HuH-7 (cell line): ENCODE data around the gene EPRS1.
"Not testable (repeated sequence)": the region's sequence is repeated elsewhere in the genome, so short reads cannot be mapped to it uniquely, and the experiment has no call there.

Experiments used
- DNase-seq: peaks from one replicate; pipeline ENCODE4 v3.0.0; 2011; ENCODE audit warnings: low spot score

EPRS1 gene

DNA sequence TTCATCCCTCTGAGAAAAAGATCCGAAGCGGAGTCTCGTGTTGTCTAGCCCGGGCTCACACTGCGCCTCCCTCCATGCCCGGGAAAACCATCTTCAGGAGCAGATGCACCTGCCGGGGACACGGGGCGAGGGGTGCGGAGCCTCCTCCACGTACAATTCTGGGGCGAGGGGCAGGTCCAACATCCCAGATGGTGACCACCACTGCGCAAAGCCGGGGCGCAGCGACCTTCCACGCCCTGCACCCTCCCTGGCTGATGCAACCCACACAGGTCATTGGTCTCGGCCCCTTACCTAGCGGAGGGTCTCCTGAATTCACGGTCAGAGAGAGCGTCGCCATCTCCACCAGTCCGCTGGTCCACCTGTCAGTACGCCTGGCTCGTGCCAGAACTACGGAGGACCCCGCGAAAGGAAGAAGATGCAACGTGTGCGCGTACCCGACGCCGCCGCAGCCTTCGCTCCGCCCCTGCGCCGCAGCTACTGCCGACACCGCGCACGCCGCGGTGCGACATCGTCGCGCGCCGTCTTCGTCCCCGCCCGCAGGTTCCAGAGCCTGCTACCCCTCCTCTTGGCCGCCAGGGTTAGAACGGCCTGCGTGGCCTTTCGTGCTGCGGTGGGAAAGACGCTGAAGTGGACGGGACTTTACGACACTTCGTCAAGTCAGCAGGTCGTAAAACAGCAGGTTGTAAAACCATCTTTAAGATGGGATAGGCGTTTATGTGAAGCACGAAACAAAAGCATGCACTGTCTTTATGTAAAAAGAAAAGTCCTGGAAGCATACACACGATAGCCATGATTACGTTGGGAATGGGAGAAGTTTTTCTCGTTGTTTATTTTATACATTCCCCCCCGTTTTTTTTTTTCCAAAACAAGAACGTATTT lies at the start of gene EPRS1:
TSS of gene EPRS1 (minus strand) at position 454 of the 879 bp plus-strand sequence. CDS start at position 337, 117 bp downstream.
- peak; percentile 92 for DNase-seq

DNA sequence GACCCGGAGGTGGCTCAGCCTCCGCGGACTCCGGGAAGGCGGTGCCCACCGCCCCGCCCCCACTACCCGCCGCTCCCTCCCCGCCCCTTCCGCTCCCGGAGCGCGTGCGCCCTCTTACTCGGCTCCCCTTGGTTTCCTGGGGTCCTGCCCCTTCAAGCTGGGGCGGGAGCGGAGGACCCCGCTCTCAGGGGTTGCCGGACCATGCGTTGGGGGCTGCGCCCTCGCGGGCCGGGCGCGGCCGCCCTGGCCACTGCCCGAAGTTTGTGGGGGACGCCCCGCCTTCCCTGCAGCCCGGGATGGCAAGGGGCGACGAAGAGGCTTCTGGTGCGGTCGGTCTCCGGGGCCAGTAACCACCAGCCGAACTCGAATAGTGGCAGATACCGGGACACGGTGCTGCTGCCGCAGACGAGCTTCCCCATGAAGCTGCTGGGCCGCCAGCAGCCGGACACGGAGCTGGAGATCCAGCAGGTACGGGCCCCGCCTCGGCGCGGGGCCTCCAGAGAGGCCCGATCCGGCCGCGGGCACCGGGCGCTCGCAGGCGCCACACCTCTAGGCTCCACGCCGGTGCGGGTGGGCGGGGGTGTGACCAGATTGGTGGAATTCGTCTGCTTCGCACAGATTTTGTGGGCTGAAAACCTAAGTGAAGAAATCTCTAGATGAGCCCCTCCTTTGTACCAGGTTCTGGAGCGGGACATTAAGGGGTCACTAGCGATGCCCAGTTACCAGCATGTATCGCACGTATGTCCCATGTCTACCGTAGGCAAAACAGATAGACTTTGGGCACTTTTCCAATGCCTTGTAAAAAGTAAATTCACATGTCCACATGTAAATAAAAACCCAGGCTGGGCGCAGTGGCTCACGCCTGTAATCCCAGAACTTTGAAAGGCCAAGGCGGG lies 48.0 kb upstream of the EPRS1 start, which contains the start of gene IARS2:
TSS of gene IARS2 (plus strand) at position 117 of the 896 bp plus-strand sequence. CDS start at position 202, 85 bp downstream.
- DNase-seq, result peak; percentile 93

DNA sequence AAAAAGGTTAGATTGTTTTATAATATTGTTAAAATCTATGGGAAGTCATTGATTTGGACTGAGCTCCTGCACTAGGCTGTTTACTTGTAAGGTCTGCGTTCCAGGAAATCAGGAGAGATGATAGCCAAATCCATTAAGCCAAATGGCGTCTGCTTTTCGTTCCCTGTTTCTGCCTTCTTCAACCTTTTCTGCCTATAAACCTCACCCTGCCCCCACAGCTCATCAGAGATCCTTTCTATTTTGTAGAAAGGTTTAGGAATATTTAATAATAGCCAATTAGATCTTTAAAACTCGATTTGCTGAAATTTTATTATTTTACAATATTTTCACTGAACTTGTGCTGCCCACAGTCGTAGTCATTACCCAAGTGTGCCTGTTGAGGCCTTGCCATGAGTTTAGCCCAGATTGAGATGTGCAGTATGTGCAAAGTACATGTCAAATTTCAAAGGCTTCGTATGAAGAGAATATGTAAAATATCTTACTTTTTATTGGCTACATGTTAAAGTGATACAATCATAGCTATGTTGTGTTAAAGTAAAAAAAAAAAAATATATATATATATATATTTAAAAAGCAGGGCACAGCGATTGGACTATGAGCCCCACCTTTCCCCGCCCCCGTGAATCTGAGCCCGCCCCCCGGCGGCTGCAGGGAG lies 47.2 kb upstream of the EPRS1 start:
- peak; percentile 43 for DNase-seq

DNA sequence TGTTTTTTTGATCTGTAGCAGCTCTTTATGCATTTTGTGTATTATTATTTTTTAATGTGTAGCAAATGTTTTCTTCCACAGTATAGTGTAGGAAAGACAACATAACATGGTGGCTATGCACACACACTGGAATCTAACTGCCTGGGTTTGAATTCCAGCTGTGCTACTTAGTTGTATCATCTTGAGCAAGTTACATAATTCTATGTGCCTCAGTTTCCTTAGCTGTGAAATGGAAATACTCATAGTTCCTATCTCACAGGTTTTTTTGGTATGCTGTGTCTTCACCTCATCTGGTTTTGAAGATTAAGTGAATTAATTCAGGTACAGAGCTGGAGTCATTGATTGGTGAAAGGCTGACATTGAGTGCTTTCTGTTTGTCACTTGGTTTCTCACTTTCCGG lies 46.4 kb upstream of the EPRS1 start:
- DNase-seq, result no peak

DNA sequence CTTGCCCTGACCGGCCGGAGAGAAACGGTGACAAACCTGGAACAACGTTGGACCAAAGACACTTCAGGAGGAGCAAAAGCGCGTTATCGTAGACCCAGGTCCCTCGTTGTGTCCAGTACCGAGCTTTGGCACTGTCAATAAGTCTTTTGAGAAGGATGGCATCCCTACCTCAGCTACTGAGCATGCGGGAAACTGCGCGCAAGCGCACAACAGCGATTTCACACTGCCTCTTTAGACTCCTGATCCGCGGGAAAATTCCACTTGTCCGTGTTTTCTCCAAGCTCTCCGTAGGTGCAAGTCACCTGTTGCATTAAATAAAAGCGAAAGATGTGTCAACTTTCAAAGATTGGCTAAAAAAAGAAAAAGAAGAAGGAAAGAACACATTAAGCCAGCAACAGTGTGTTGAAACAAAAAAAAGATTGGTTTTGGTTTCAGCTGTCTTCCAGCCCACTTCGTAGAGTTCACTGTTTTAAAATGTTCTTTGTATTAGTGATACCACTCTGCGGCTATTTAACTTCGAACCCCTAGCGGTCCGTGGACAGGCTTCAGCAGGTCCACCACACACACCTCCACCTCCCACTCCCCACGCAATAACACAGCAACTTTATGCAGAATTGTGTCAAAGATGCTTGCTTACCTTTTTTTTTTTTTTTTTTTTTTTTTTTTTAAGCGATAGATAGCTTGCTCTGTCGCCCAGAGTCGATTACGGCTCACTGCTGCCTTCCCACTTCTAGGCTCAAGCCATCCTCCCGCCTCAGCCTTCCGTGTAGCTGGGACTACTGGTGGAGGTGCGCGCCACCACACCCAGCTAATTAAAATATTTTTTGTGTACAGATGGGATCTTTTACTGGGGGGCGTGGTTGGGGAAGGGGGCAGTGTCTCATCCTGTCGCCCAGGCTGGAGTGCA lies 43.6 kb upstream of the EPRS1 start, which contains the start of gene BPNT1:
TSS of gene BPNT1 (minus strand) at position 139 of the 907 bp plus-strand sequence. CDS start 9,942 bp downstream, outside the sequence.
- DNase-seq, result peak; percentile 92

DNA sequence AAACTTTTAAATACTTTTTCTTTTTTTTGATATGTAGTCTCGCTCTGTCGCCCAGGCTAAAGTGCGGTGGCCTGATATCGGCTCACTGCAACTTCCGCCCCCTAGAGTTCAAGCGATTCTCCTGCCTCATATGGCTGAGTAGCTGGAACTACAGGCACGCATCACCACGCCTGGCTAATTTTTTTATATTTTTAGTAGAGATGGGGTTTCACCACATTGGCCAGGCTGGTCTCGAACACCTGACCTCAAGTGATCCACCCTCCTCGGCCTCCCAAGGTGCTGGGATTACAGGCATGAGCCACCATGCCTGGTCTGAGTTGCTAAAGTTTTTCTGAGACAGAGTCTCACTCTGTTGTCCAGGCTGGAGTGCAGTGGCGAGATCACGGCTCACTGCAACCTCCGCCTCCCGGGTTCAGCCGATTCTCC lies 40.0 kb upstream of the EPRS1 start:
- not testable (repeated sequence) for DNase-seq

DNA sequence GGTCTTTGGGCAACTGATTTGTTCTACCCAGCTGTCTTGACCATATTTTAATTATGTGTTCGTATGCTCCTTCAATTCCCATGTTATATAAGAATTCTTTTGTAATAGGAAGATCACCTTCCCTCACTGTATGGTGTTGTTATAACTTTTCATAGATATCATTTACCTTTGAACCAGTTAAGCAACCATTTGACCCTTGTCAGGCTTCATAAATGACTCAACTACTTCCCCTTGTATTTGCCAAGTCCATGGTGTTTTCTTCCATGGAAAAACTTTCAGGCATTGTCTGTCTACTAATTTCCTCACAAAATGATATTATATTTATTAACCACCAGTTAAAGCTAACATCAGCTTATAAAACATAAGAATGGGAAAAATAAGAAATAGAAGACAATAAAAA lies 38.2 kb upstream of the EPRS1 start:
- DNase-seq, result no peak

DNA sequence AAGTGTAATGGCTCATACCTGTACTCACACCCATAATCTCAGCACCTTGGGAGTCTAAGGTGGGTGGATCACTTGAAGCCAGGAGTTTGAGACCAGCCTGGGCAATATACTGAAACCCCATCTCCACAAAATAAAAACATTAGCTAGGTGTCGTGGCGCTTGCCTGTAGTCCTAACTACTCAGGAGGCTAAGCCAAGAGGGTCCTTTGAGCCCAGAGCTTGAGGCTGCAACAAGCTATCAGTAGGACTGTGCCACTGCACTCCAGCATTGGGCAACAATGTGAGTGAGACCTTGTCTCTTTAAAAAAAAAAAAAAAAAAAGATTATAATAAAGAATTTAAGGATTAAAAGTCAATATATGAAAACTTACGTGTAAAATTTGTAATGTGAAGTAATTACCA lies 31.6 kb upstream of the EPRS1 start:
- no peak for DNase-seq

DNA sequence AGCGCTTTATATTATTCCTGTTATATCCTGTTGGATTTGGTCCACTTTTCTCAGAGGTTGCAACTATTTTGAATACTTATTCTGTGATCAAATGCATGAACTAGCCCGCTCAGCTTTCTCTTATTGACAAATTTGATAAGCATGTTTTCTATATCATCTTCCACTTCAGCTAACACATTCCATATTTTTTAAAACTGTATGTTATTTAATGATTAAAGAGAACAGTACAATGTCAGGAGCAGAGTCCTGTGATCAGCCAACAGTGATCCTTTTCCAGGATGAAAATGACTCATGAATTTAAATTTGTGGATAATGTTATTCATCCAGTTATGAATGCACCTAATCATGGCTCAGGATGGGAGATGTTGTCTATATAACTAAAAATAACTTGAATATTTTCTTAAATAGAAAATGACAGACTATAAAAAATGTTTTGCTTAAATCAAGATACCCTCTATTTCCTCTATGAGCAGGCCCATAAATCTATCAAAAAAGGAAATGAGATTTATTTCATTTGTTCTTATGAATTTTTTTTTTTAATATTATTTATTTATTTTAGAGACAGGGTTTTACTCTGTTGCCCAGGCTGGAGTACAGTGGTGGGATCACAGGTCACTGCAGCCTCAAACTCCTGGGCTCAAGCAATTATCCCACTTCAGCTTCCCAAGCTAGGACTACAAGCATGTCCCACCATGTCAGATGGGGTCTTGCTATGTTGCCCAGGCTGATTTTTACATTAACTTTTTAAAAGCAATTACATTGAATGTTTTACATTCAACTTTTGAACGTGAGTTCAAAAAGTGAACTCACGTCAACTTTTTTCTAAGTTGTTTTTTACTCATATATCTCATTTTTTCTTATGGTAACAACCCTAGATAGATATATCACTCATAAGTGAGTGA lies 30.8 kb upstream of the EPRS1 start:
- DNase-seq, result no peak

DNA sequence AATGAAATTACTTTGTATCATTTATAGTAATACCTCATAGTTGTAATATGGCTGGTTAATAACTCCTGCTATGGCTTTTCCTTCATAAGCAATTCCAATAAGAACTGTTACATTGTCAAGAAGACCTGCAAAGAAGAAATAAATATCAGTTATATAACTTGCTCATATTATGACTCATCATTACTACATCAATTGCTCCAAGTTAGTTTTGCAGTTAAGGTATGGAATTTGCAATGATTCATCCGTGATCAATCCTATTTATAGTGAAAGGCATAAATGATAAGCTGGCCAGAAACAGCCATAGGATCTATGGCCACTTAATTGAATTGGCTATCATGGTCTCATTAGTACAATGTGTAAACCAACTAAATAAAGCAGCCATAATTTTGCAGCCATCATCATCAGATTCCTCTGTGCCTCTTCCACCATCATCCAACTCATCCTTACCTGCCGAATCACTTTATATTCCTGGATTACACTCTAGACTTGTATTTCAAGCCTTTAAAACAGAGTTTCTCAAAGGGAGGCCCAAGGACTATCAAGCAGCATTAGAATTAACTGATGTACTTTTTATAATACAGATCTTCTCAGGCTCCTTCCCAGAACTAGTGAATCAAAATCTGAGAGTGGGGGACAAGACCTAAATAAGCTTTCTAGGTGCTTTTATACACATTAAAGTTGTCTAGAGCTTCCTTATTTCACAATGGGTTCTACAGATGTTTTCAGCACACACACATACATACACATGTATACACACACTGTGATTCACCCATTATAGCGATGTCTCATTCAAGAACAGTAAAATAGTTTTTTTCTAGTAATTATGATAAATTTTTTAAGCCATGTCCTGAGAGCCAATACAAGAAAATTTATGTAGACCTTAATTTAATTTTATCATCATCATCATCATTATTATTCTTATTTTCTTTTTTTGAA lies 21.2 kb upstream of the EPRS1 start:
- DNase-seq, result no peak

DNA sequence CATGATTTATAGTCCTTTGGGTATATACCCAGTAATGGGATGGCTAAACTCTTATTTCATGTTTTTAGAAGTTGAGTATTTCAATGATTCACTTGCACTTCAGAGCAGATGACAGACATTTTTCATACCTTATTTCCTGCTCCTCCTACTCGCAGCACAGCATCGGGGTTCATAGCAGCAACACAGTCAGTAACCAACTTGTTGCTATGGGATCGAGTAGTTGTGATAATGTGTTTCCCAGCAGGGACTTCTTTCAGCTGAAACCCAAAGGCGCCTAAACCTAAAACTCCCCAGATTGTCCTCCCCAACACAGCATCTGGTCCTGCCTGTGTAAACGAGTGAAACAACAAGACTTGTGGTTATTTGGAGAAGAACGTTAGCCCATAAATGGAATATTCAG lies 16.3 kb upstream of the EPRS1 start:
- DNase-seq, result no peak

DNA sequence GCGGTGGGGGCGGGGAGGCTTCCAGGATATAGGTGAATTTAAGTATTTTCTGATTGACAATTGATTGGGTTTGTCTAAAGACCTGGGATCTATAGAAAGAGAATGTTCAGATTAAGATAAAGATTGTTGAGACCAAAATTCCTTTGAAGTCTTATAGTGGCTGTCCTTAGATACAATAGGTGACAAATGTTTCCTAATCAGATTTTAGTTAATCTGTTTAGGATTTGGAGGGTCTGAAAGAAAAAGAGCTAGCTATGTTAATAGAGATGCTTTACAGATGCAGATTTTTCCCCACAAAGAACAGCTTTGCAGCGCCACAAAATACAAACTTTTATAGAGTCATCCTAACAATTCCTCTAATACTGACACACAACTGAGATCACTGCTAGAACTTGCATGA lies 14.6 kb upstream of the EPRS1 start:
- no peak for DNase-seq

DNA sequence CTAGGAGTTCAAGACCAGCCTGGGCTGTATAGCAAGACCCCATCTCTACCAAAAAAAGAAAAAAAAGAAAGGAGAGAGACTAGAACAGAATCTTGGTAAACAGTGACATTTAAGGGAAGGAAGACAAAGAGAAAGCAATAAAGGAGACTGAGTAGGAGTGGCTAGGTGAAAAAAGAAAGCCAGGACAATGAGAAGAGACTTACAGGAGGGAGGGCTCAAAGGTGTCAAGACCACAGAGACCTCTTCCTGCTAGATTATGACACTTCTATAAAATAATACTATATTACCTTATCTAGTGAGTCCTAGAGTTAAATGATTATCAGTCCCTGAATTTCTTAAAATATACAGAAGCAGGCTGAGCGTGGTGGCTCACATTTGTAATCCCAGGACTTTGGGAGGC lies 10.1 kb upstream of the EPRS1 start:
- no peak for DNase-seq

DNA sequence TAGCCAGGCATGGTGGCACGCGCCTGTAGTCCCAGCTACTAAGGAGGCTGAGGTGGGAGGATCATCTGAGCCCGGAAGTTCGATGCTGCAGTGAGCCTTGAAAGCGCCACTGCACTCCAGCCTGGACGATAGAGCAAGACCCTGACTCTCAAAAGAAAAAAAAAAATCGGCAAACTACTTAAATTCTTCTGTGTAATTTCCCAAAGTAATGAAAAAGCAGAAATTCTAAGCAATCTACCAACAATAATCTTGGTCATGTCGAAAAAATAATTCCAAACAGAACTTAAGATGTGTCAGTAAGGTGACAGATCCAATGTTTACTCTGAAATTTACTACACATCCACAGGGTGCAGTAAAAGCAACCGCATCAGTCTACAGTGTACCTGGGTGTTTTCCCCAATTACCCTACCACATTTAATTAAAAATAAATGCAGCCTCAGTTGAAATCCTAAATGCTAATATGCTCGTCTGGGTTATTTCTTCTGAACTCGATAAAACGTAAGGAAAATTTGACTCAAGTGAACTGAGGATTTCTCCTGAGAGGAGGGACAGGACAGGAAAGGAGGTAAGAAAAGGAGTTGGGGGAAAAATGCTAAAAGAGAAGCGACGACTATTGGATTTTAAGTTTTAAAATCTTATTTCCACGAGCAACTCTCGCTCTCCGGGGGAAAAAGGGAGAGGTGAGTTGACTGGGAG lies 801 bp downstream of the EPRS1 start:
- DNase-seq, result peak; percentile 50

DNA sequence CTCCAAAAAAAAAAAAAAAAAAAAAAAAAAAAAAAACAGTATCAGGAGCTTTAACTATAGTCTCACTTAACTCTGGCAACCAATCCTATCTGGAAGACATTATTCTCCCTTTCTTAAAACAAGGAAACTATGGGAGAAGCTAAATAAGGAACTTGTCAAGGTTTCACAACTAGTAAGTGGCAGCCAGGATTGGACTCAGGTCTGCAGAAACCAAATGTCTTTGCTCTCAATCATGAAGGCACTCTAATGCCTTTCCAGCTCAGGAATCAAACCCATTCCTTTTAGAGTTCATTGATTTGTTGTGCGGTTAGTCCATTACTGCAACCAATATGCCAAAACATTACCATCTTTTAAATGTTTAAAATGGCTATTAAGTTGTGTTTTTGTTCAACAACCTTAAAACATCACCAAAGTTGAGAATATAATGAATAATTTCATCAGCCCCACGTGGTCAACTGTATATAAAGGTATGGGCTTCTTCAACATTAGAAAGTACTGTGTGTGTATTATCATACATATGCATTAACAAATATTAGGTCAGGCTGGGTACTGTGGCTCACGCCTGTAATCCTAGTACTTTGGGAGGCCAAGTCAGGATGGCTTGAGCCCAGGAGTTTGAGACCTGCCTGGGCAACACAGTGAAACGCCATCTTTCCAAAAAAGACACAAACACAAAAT lies 1.5 kb downstream of the EPRS1 start:
- DNase-seq, result no peak

DNA sequence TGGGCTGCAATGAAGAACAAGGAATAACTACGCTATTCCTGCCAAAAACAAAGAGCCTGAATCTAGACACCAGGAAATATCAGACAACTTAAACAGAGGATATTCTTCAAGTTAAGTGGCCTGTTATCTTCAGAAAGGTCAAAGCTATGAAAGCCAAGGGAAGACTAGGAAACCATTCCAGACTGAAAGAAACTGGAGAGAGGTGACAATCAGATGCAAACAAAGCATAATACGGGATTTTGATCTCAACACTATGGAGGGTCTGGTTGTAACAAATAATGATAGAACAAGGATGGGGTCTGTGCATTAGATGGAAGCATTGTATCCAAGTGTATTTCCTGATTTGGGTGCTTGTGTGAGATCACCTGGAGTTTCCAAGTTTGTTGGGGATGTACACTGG lies 2.7 kb downstream of the EPRS1 start:
- no peak for DNase-seq

DNA sequence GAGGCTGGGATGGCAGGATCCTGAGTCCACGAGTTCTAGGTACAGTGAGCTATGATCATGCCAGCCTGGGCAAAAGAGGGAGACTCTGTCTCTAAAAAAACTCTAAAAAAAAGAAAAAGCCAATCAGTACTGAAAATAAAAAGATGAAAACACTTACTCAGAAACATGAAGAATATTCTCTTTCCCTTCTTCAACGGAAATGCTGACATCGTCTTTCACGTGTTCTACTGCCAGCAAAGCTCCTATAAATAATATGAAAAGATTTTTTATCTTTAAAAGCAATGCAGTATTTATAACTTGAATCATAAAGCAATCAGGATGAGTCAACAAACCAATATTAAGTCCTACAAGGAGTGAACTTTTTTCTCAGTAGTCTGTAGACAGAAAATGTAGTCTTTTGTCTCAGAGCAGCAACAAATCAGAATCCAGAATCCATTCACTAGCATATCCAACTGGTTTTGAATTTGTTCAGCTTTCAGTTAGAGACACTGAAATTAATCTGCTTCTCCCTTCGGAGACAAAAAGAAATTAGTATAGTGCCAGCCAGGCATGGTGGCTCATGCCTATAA lies 6.2 kb downstream of the EPRS1 start:
- no peak for DNase-seq
